ENCODE measurements around the gene TENM4. TPM values are rescaled to one million over a fixed set of nuclear protein-coding genes. Genes with fewer than 3 reads are reported as not detected.

The TENM4 gene
- polyA plus RNA-seq, 1 donor from 2014 or later, result 16.8 TPM

DNA sequence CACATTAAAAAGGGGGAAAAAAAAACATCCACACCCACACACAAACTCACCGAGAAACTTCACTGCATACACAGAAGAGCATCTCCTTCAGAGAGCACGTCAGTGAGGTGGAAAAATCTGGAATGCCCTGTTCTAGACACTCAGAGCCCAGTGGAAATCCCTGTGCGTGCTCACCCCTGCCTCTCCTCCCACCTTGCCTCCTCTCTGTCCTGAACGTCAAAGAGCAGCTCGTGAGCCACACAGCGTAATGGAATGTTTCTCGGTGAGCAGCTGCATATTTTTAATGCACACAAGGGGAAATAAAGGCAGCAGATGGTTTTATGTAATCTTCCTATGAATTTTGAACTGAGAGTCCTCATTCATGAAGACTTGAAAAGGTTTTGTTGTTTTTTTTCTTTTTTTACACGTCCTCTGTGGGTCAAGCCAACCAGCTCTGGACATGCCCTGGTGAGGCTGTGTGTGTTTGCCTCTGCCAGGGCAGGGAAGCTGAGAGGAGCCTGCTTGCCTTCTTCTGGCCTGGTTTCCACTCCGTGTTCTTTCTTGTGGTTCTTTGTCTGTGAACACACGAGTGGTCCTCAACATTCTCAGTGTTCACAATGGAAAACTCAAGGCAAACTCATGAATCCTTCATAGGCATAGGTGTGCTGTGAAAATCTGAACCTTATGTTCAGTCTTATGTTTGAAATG is 219.2 kb downstream of the TENM4 start:
- Histone ChIP-seq H2AFZ (ENCODE audit: low read depth, low read length) (no peak overlapping the region), H3K27me3 (ENCODE audit: insufficient read depth, low read depth, low read length) (no peaks in the 10 kb centered on the region), H3K9me2 (ENCODE audit: insufficient read depth, low read length) (no peaks in the 10 kb centered on the region), H3K4me2 (ENCODE audit: low read length) (no peak overlapping the region), H4K20me1 (ENCODE audit: insufficient read depth) (no peaks in the 10 kb centered on the region), H3K4me3 (ENCODE audit: low read length) (no peak overlapping the region), H3K9ac (ENCODE audit: low read length) (no peak overlapping the region), H3K36me3 (ENCODE audit: insufficient read depth, low read length) (peaks cover 9% of the 10 kb centered on the region), H3F3A (ENCODE audit: insufficient read depth, low read length, poor library complexity, severe bottlenecking) (no peaks in the 10 kb centered on the region), H3K27ac (ENCODE audit: low read length) (no peak overlapping the region), H3K9me3 (ENCODE audit: low read length) (no peaks in the 10 kb centered on the region), H3K79me2 (replicated peaks; ENCODE audit: insufficient read depth, low read length) (no peaks in the 10 kb centered on the region)
- no peak for TF ChIP-seq MXI1 (conservative IDR thresholded peaks at IDR 0.05; ENCODE audit: poor library complexity, severe bottlenecking)
- TF ChIP-seq CTCF (IDR thresholded peaks at IDR 0.05; ENCODE audit: poor library complexity, severe bottlenecking), result no peak
- no peak for TF ChIP-seq TAF1 (IDR thresholded peaks at IDR 0.05; ENCODE audit: low read depth)
- TF ChIP-seq EZH2 (IDR thresholded peaks at IDR 0.05; ENCODE audit: borderline replicate concordance, insufficient read depth, low read length, poor library complexity, severe bottlenecking), result no peak
- TF ChIP-seq, protein P1, sequence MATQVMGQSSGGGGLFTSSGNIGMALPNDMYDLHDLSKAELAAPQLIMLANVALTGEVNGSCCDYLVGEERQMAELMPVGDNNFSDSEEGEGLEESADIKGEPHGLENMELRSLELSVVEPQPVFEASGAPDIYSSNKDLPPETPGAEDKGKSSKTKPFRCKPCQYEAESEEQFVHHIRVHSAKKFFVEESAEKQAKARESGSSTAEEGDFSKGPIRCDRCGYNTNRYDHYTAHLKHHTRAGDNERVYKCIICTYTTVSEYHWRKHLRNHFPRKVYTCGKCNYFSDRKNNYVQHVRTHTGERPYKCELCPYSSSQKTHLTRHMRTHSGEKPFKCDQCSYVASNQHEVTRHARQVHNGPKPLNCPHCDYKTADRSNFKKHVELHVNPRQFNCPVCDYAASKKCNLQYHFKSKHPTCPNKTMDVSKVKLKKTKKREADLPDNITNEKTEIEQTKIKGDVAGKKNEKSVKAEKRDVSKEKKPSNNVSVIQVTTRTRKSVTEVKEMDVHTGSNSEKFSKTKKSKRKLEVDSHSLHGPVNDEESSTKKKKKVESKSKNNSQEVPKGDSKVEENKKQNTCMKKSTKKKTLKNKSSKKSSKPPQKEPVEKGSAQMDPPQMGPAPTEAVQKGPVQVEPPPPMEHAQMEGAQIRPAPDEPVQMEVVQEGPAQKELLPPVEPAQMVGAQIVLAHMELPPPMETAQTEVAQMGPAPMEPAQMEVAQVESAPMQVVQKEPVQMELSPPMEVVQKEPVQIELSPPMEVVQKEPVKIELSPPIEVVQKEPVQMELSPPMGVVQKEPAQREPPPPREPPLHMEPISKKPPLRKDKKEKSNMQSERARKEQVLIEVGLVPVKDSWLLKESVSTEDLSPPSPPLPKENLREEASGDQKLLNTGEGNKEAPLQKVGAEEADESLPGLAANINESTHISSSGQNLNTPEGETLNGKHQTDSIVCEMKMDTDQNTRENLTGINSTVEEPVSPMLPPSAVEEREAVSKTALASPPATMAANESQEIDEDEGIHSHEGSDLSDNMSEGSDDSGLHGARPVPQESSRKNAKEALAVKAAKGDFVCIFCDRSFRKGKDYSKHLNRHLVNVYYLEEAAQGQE (IDR thresholded peaks at IDR 0.05; ENCODE audit: borderline replicate concordance), result no peak
- TF ChIP-seq EP300 (conservative IDR thresholded peaks at IDR 0.05; ENCODE audit: poor library complexity, severe bottlenecking), result no peak
- TF ChIP-seq POLR2AphosphoS5 (IDR thresholded peaks at IDR 0.05), result no peak
- no peak for TF ChIP-seq RAD21 (conservative IDR thresholded peaks at IDR 0.05)
- TF ChIP-seq SMC3 (conservative IDR thresholded peaks at IDR 0.05; ENCODE audit: poor library complexity), result no peak

GRCh38 chr11:79220171-79220570 is 220.7 kb downstream of the TENM4 start:
- peaks cover 9% of the 10 kb centered on the region for H3K36me3 ChIP-seq (ENCODE audit: insufficient read depth, low read length)
- H3K79me2 ChIP-seq (replicated peaks; ENCODE audit: insufficient read depth, low read length), result no peaks in the 10 kb centered on the region
- TF ChIP-seq MXI1 (conservative IDR thresholded peaks at IDR 0.05; ENCODE audit: poor library complexity, severe bottlenecking) (no peak), TAF1 (IDR thresholded peaks at IDR 0.05; ENCODE audit: low read depth) (no peak), RAD21 (conservative IDR thresholded peaks at IDR 0.05) (no peak), POLR2AphosphoS5 (IDR thresholded peaks at IDR 0.05) (no peak), CTCF (IDR thresholded peaks at IDR 0.05; ENCODE audit: poor library complexity, severe bottlenecking) (no peak), SMC3 (conservative IDR thresholded peaks at IDR 0.05; ENCODE audit: poor library complexity) (no peak), EZH2 (IDR thresholded peaks at IDR 0.05; ENCODE audit: borderline replicate concordance, insufficient read depth, low read length, poor library complexity, severe bottlenecking) (no peak), EP300 (conservative IDR thresholded peaks at IDR 0.05; ENCODE audit: poor library complexity, severe bottlenecking) (no peak)
- TF ChIP-seq, protein P1 (IDR thresholded peaks at IDR 0.05; ENCODE audit: borderline replicate concordance), result no peak
- H3K4me3 ChIP-seq (ENCODE audit: low read length), result no peak overlapping the region
- no peaks in the 10 kb centered on the region for H4K20me1 ChIP-seq (ENCODE audit: insufficient read depth)
- H3K9ac ChIP-seq (ENCODE audit: low read length), result no peak overlapping the region
- H3K9me2 ChIP-seq (ENCODE audit: insufficient read depth, low read length), result no peaks in the 10 kb centered on the region
- no peaks in the 10 kb centered on the region for H3K27me3 ChIP-seq (ENCODE audit: insufficient read depth, low read depth, low read length)
- no peak overlapping the region for H3K4me2 ChIP-seq (ENCODE audit: low read length)
- no peaks in the 10 kb centered on the region for H3F3A ChIP-seq (ENCODE audit: insufficient read depth, low read length, poor library complexity, severe bottlenecking)
- no peak overlapping the region for H3K27ac ChIP-seq (ENCODE audit: low read length)
- H3K9me3 ChIP-seq (ENCODE audit: low read length), result no peaks in the 10 kb centered on the region
- no peak overlapping the region for H2AFZ ChIP-seq (ENCODE audit: low read depth, low read length)
